HepG2 (cell line): Measurements from ENCODE around the gene ST8SIA3. TPM values are rescaled to one million over a fixed set of nuclear protein-coding genes. Genes with fewer than 3 reads are reported as not detected.

Experiments used
- HDAC1 ChIP-seq: sonication (generic); formaldehyde crosslinking; IDR thresholded peaks from 2 replicates; pipeline ENCODE4 v1.5.1; 2020; ENCODE audit warnings: mild to moderate bottlenecking, missing genetic modification reagents
- HNRNPLL ChIP-seq: fragments of 200-400 bp; formaldehyde crosslinking; IDR thresholded peaks from 2 replicates; pipeline ENCODE4 v1.6.1; 2017; ENCODE audit warnings: mild to moderate bottlenecking, low read depth, low read length; ENCODE audit not compliant: poor library complexity, severe bottlenecking
- HOXA5 ChIP-seq: sonication (generic); formaldehyde crosslinking; IDR thresholded peaks from 2 replicates; pipeline ENCODE4 v1.4.0; 2020; ENCODE audit warnings: missing genetic modification reagents
- IKZF5 ChIP-seq: IDR thresholded peaks from 2 replicates; pipeline ENCODE4 v1.6.1; 2018; ENCODE audit warnings: missing genetic modification reagents, mild to moderate bottlenecking, missing compliant biosample characterization
- KLF13 ChIP-seq: sonication (generic); formaldehyde crosslinking; IDR thresholded peaks from 2 replicates; pipeline ENCODE4 v1.4.0; 2020; ENCODE audit warnings: mild to moderate bottlenecking, missing genetic modification reagents
- MBD4 ChIP-seq: IDR thresholded peaks from 2 replicates; pipeline ENCODE4 v1.6.1; 2012; ENCODE audit warnings: low read length, inconsistent platforms, borderline replicate concordance
- MTA3 ChIP-seq: sonication (generic); formaldehyde crosslinking; IDR thresholded peaks from 2 replicates; pipeline ENCODE4 v1.4.0; 2020; ENCODE audit warnings: missing genetic modification reagents
- NKX3-1 ChIP-seq: sonication (generic); formaldehyde crosslinking; IDR thresholded peaks from 2 replicates; pipeline ENCODE4 v1.5.0; 2020; ENCODE audit warnings: missing genetic modification reagents
- STAT6 ChIP-seq: sonication (generic); formaldehyde crosslinking; IDR thresholded peaks from 2 replicates; pipeline ENCODE4 v1.4.0; 2020; ENCODE audit warnings: missing genetic modification reagents, mild to moderate bottlenecking, borderline replicate concordance
- TFDP2 ChIP-seq: sonication (generic); formaldehyde crosslinking; IDR thresholded peaks from 2 replicates; pipeline ENCODE4 v1.4.0; 2020; ENCODE audit warnings: missing genetic modification reagents
- TOPORS ChIP-seq: sonication (generic); formaldehyde crosslinking; IDR thresholded peaks from 2 replicates; pipeline ENCODE4 v1.8.0; 2023; ENCODE audit warnings: mild to moderate bottlenecking, missing genetic modification reagents
- XBP1 ChIP-seq: sonication (generic); formaldehyde crosslinking; IDR thresholded peaks from 2 replicates; pipeline ENCODE4 v1.5.0; 2020; ENCODE audit warnings: missing genetic modification reagents
- ZNF256 ChIP-seq: sonication (generic); formaldehyde crosslinking; conservative IDR thresholded peaks from 2 replicates; pipeline ENCODE4 v1.4.0; 2020; ENCODE audit warnings: missing genetic modification reagents
- ZNF496 ChIP-seq: sonication (generic); formaldehyde crosslinking; IDR thresholded peaks from 2 replicates; pipeline ENCODE4 v1.8.1; 2023; ENCODE audit warnings: mild to moderate bottlenecking, moderate library complexity, missing genetic modification reagents; ENCODE audit not compliant: insufficient replicate concordance
- ZNF597 ChIP-seq: sonication (generic); formaldehyde crosslinking; IDR thresholded peaks from 2 replicates; pipeline ENCODE4 v1.5.0; 2020; ENCODE audit warnings: missing genetic modification reagents
- ZNF776 ChIP-seq: sonication (generic); formaldehyde crosslinking; IDR thresholded peaks from 2 replicates; pipeline ENCODE4 v1.4.0; 2020; ENCODE audit warnings: mild to moderate bottlenecking, missing genetic modification reagents
- polyA plus RNA-seq, 8 experiments: library from polyadenylated mRNA; depleted of rRNA in 3 of 8; stranded (reverse) in 7 of 8; unstranded in 1 of 8; fragments of >200 nt; fragmentation: Illumina TruSeq in 4 of 8; extraction: Trizol in 4 of 8; gene quantifications; 2 replicates each; pipeline versions ENCODE4 v1.2.1 to v1.2.3, GENCODE V29; 2011 to 2016; ENCODE audit warnings: low read depth in 4 of 8, missing spikeins in 1 of 8, mixed read lengths in 1 of 8; ENCODE audit not compliant: insufficient read depth in 1 of 8
- total RNA-seq, 5 experiments: library from RNA; depleted of rRNA; stranded (reverse); fragments of >200 nt; fragmentation: Illumina TruSeq; extraction: Trizol; gene quantifications; 2 replicates each; pipeline ENCODE4 v1.2.3, GENCODE V29; 2016; ENCODE audit warnings: low read depth in 1 of 5
- TF ChIP-seq, protein P1 (sequence below): sonication (generic); formaldehyde crosslinking; IDR thresholded peaks from 2 replicates; pipeline ENCODE4 v1.8.0; 2022; ENCODE audit warnings: missing genetic modification reagents, mild to moderate bottlenecking, borderline replicate concordance
- TF ChIP-seq, protein P2 (sequence below): sonication (generic); formaldehyde crosslinking; IDR thresholded peaks from 2 replicates; pipeline ENCODE4 v1.9.0; 2022; ENCODE audit warnings: missing genetic modification reagents, mild to moderate bottlenecking, borderline replicate concordance
- TF ChIP-seq, protein P3 (sequence below): sonication (generic); formaldehyde crosslinking; IDR thresholded peaks from 2 replicates; pipeline ENCODE4 v1.4.0; 2020; ENCODE audit warnings: mild to moderate bottlenecking, missing genetic modification reagents

The ST8SIA3 gene
- total and polyA plus RNA-seq, 2 of the 13 experiments (the other 11 are each of a cell fraction or from before 2014, with no cell fraction given): not detected

DNA sequence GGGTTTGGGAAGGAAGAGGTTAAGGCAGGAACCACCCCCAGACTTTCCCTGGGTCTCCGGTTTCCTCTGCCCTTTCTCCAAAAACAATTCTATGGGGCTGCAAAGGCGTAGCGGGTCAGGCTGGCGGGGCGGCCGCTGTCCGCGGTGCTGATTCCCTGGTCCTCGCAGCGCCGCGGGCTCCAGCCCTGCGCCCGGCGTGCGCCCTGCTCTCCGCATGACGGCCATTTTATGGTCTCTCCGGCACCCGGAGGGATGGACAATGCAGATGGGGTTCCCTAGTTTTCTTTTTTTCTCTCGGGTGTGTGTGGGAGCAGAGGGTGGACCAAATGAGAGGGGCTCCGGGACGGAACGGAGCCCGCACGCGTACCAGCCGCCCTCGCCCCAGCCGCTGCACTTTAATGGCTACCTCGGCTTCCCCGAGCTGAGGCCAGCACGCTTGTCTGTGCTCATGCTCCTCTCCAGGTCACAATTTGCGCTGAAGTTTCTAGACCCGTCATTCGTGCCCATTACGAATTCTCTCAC is 1.6 kb downstream of the ST8SIA3 start (continued):
- 0 out of 2 replicates have a peak, but pooled peaks have one; percentile 33 for TF ChIP-seq HDAC1 (CRISPR knock-in tag)
- TF ChIP-seq TFDP2 (CRISPR knock-in tag): no peak
- TF ChIP-seq HOXA5 (CRISPR knock-in tag): peak; percentile 88
- TF ChIP-seq, protein P1, sequence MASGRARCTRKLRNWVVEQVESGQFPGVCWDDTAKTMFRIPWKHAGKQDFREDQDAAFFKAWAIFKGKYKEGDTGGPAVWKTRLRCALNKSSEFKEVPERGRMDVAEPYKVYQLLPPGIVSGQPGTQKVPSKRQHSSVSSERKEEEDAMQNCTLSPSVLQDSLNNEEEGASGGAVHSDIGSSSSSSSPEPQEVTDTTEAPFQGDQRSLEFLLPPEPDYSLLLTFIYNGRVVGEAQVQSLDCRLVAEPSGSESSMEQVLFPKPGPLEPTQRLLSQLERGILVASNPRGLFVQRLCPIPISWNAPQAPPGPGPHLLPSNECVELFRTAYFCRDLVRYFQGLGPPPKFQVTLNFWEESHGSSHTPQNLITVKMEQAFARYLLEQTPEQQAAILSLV (CRISPR knock-in tag): peak; percentile 46; the same call in 1 of the 2 replicates
- TF ChIP-seq NKX3-1 (CRISPR knock-in tag): peak; percentile 79; the same call in 1 of the 2 replicates
- TF ChIP-seq ZNF496 (CRISPR knock-in tag): no peak
- no peak for TF ChIP-seq ZNF256
- TF ChIP-seq XBP1 (CRISPR knock-in tag): peak; percentile 80
- TF ChIP-seq, protein P2, sequence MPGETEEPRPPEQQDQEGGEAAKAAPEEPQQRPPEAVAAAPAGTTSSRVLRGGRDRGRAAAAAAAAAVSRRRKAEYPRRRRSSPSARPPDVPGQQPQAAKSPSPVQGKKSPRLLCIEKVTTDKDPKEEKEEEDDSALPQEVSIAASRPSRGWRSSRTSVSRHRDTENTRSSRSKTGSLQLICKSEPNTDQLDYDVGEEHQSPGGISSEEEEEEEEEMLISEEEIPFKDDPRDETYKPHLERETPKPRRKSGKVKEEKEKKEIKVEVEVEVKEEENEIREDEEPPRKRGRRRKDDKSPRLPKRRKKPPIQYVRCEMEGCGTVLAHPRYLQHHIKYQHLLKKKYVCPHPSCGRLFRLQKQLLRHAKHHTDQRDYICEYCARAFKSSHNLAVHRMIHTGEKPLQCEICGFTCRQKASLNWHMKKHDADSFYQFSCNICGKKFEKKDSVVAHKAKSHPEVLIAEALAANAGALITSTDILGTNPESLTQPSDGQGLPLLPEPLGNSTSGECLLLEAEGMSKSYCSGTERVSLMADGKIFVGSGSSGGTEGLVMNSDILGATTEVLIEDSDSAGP (CRISPR knock-in tag): no peak
- no peak for TF ChIP-seq MBD4
- TF ChIP-seq KLF13: no peak
- no peak for TF ChIP-seq STAT6 (CRISPR knock-in tag)
- TF ChIP-seq TOPORS (CRISPR knock-in tag): 0 out of 2 replicates have a peak, but pooled peaks have one; percentile 49
- peak; percentile 21; the same call in 1 of the 2 replicates for TF ChIP-seq IKZF5 (CRISPR knock-in tag)
- 0 out of 2 replicates have a peak, but pooled peaks have one; percentile 47 for TF ChIP-seq ZNF776 (CRISPR knock-in tag)
- no peak for TF ChIP-seq ZNF597
- peak; percentile 36 for TF ChIP-seq HNRNPLL
- TF ChIP-seq, protein P3, sequence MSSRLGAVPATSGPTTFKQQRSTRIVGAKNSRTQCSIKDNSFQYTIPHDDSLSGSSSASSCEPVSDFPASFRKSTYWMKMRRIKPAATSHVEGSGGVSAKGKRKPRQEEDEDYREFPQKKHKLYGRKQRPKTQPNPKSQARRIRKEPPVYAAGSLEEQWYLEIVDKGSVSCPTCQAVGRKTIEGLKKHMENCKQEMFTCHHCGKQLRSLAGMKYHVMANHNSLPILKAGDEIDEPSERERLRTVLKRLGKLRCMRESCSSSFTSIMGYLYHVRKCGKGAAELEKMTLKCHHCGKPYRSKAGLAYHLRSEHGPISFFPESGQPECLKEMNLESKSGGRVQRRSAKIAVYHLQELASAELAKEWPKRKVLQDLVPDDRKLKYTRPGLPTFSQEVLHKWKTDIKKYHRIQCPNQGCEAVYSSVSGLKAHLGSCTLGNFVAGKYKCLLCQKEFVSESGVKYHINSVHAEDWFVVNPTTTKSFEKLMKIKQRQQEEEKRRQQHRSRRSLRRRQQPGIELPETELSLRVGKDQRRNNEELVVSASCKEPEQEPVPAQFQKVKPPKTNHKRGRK (CRISPR knock-in tag): no peak
- no peak for TF ChIP-seq MTA3
